Mucosa of gallbladder (tissue), 1 donor: ENCODE results near the gene DNAJC17. TPM values are rescaled to one million over a fixed set of nuclear protein-coding genes. Genes with fewer than 3 reads are reported as not detected.

Experiments
- DNase-seq: peaks from one replicate; pipeline ENCODE4 v3.0.0-alpha.2; 2020; ENCODE audit warnings: low spot score
- total RNA-seq: library from RNA; stranded (reverse); gene quantifications from one replicate; pipeline ENCODE4 v1.2.1, GENCODE V29; 2021
- donor health status: DM: no; HTN: no; CAD: no.

The DNAJC17 gene
- total RNA-seq, 1 donor from 2014 or later: 41.2 TPM

GRCh38 chr15:40737048-40737447 lies 70.2 kb downstream of the DNAJC17 start:
- DNase-seq: no peak

GRCh38 chr15:40736575-40736974 lies 70.7 kb downstream of the DNAJC17 start:
- DNase-seq: no peak

GRCh38 chr15:40731034-40731433 lies 76.2 kb downstream of the DNAJC17 start:
- DNase-seq: no peak

- no peak for DNase-seq
Observed at GRCh38 chr15:40723919-40724318, 83.4 kb downstream of the DNAJC17 start.

GRCh38 chr15:40722934-40723333 lies 84.3 kb downstream of the DNAJC17 start:
- DNase-seq: no peak

GRCh38 chr15:40722354-40722753 lies 84.9 kb downstream of the DNAJC17 start:
- no peak for DNase-seq

GRCh38 chr15:40721701-40722100 lies 85.6 kb downstream of the DNAJC17 start:
- DNase-seq: no peak

- DNase-seq: no peak
Observed at GRCh38 chr15:40716165-40716564, 91.1 kb downstream of the DNAJC17 start.

Other genes starting within 250 kb of the DNAJC17 start
- 33.0 TPM for gene CCDC32, start 242.4 kb downstream of the DNAJC17 start, total RNA-seq
- gene RPUSD2, start 238.2 kb downstream of the DNAJC17 start, total RNA-seq: 8.1 TPM
- 2.3 TPM for gene KNL1, start 213.2 kb downstream of the DNAJC17 start, total RNA-seq
- 1.3 TPM for gene RAD51, start 112.3 kb downstream of the DNAJC17 start, total RNA-seq
- gene RMDN3, start 52.2 kb downstream of the DNAJC17 start, total RNA-seq: 41.1 TPM
- 33.1 TPM for gene GCHFR, start 43.4 kb downstream of the DNAJC17 start, total RNA-seq
- gene C15orf62, start 37.5 kb downstream of the DNAJC17 start, total RNA-seq: 1.4 TPM
- gene ZFYVE19, start 384 bp downstream of the DNAJC17 start, total RNA-seq: 45.5 TPM
- gene PPP1R14D, start 21.2 kb upstream of the DNAJC17 start, total RNA-seq: 23.4 TPM
- gene SPINT1, start 36.6 kb upstream of the DNAJC17 start, total RNA-seq: 232 TPM
- gene RHOV, start 66.8 kb upstream of the DNAJC17 start, total RNA-seq: 0.63 TPM
- 42.2 TPM for gene VPS18, start 87.0 kb upstream of the DNAJC17 start, total RNA-seq
- 7.2 TPM for gene DLL4, start 121.9 kb upstream of the DNAJC17 start, total RNA-seq
- 2.8 TPM for gene CHAC1, start 146.0 kb upstream of the DNAJC17 start, total RNA-seq